Measurements from ENCODE around the gene TOMM20L.

Gene TOMM20L

GRCh38 chr14:58362798-58363412 is 32.8 kb upstream of the TOMM20L start:
- DNase-seq (ENCODE audit: extremely low read depth, insufficient read length), result no peak
- TF ChIP-seq, protein P1, sequence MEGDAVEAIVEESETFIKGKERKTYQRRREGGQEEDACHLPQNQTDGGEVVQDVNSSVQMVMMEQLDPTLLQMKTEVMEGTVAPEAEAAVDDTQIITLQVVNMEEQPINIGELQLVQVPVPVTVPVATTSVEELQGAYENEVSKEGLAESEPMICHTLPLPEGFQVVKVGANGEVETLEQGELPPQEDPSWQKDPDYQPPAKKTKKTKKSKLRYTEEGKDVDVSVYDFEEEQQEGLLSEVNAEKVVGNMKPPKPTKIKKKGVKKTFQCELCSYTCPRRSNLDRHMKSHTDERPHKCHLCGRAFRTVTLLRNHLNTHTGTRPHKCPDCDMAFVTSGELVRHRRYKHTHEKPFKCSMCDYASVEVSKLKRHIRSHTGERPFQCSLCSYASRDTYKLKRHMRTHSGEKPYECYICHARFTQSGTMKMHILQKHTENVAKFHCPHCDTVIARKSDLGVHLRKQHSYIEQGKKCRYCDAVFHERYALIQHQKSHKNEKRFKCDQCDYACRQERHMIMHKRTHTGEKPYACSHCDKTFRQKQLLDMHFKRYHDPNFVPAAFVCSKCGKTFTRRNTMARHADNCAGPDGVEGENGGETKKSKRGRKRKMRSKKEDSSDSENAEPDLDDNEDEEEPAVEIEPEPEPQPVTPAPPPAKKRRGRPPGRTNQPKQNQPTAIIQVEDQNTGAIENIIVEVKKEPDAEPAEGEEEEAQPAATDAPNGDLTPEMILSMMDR (IDR thresholded peaks at IDR 0.05; ENCODE audit: insufficient read depth, low read length, poor library complexity, severe bottlenecking), result peak; percentile 40
- peaks cover 10% of the 10 kb centered on the region for H3K36me3 ChIP-seq (ENCODE audit: control insufficient read depth, insufficient read depth, low read length)
- no peak overlapping the region for H3K4me3 ChIP-seq (replicated peaks; ENCODE audit: low read depth, low read length)
- H3K27me3 ChIP-seq (replicated peaks; ENCODE audit: control insufficient read depth, insufficient read depth, low read length), result no peaks in the 10 kb centered on the region

GRCh38 chr14:58364316-58364715 is 31.4 kb upstream of the TOMM20L start:
- TF ChIP-seq, protein P1 (IDR thresholded peaks at IDR 0.05; ENCODE audit: insufficient read depth, low read length, poor library complexity, severe bottlenecking), result no peak
- DNase-seq (ENCODE audit: extremely low read depth, insufficient read length), result no peak
- peaks cover 8% of the 10 kb centered on the region for H3K36me3 ChIP-seq (ENCODE audit: control insufficient read depth, insufficient read depth, low read length)
- H3K4me3 ChIP-seq (replicated peaks; ENCODE audit: low read depth, low read length), result no peak overlapping the region
- H3K27me3 ChIP-seq (replicated peaks; ENCODE audit: control insufficient read depth, insufficient read depth, low read length), result no peaks in the 10 kb centered on the region

DNA sequence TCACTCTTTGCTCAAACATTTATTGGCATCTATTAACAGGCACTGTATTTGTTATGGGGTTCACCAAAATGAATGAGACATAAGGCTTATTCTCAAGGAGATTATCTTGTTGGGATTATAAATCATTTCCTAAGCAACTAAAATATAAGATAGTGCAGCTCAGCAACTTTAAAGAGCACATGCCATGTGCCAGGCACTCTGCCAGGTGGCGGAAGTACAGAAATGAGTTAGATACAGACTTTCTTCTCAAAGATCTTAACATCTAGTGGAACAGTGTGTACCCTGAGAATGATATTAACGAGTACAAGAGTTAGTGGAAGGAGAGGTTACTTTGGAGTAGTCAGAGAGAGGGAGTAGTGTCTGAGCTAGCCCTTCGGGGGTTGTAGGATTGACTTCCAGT is 28.4 kb upstream of the TOMM20L start:
- H3K36me3 ChIP-seq (ENCODE audit: control insufficient read depth, insufficient read depth, low read length), result peaks cover 6% of the 10 kb centered on the region
- H3K27me3 ChIP-seq (replicated peaks; ENCODE audit: control insufficient read depth, insufficient read depth, low read length), result no peaks in the 10 kb centered on the region
- TF ChIP-seq, protein P1 (IDR thresholded peaks at IDR 0.05; ENCODE audit: insufficient read depth, low read length, poor library complexity, severe bottlenecking), result no peak

DNA sequence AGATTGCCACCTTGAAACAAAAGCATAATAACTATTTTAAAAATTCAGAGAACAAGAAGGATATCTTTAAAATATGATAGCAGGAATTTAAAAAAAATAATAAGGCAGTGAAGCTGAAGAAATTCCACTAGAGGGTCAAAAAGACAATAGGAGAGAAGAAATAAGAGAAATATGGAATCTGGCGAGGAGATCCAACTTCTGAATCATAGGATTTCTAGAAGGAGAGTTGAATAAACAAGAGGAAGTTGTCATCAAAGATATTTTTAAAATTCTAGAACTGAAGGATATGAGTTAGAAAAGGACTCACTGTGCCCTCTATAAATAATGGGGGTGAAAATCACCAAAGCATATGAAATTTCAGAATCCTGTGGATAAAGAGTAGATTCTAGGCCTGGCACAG is 26.8 kb upstream of the TOMM20L start:
- DNase-seq (ENCODE audit: extremely low read depth, insufficient read length), result no peak
- TF ChIP-seq, protein P1 (IDR thresholded peaks at IDR 0.05; ENCODE audit: insufficient read depth, low read length, poor library complexity, severe bottlenecking), result no peak
- Histone ChIP-seq H3K27me3 (replicated peaks; ENCODE audit: control insufficient read depth, insufficient read depth, low read length) (no peaks in the 10 kb centered on the region), H3K4me3 (replicated peaks; ENCODE audit: low read depth, low read length) (no peak overlapping the region), H3K36me3 (ENCODE audit: control insufficient read depth, insufficient read depth, low read length) (peaks cover 4% of the 10 kb centered on the region)

More for the DNA sequence above, 28.4 kb upstream of the TOMM20L start:
- H3K4me3 ChIP-seq (replicated peaks; ENCODE audit: low read depth, low read length), result no peak overlapping the region
- no peak for DNase-seq (ENCODE audit: extremely low read depth, insufficient read length)

DNA sequence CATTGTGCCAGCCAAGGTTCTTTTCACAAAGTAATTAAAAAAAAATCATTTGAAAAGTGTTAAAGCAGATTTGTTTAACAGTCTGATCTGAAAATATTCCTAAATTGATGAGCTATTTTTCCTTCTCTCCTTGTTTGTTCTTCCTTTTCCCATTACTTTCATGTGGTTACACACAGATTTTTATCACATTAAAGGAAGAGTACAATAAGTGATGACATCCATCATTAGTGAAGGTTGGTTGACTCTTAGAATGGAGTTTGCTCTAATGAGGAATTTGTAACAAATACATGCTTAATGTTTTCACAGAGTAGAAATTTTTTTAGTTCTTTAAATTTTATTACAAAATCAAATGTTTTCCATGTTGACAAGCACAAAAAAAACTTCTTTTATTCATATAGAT is 18.9 kb upstream of the TOMM20L start:
- TF ChIP-seq, protein P1 (IDR thresholded peaks at IDR 0.05; ENCODE audit: insufficient read depth, low read length, poor library complexity, severe bottlenecking), result no peak
- H3K4me3 ChIP-seq (replicated peaks; ENCODE audit: low read depth, low read length), result no peak overlapping the region
- DNase-seq (ENCODE audit: extremely low read depth, insufficient read length), result no peak
- no peaks in the 10 kb centered on the region for H3K27me3 ChIP-seq (replicated peaks; ENCODE audit: control insufficient read depth, insufficient read depth, low read length)
- peaks cover 3% of the 10 kb centered on the region for H3K36me3 ChIP-seq (ENCODE audit: control insufficient read depth, insufficient read depth, low read length)

DNA sequence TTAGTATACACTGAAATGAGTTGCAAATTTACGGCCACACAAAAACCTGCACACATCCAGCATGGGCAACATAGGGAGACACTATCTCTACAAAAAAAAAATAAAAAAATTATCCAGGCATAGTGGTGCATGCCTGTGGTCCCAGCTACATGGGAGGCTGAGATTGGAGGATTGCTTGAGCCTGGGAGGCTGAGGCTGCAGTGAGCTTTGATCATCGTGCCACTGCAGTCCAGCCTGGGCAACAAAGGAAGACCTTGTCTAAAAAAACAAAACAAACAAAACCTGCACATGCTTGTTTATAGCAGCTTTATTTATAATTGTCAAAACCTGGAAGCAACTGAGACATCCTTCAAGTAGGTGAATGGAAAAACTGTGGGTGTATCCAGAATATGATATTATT is 4.9 kb upstream of the TOMM20L start:
- Histone ChIP-seq H3K27me3 (replicated peaks; ENCODE audit: control insufficient read depth, insufficient read depth, low read length) (no peaks in the 10 kb centered on the region), H3K36me3 (ENCODE audit: control insufficient read depth, insufficient read depth, low read length) (no peaks in the 10 kb centered on the region; the same call in 1 of the 2 replicates), H3K4me3 (replicated peaks; ENCODE audit: low read depth, low read length) (no peak overlapping the region)
- DNase-seq (ENCODE audit: extremely low read depth, insufficient read length), result no peak
- TF ChIP-seq, protein P1 (IDR thresholded peaks at IDR 0.05; ENCODE audit: insufficient read depth, low read length, poor library complexity, severe bottlenecking), result no peak
